WTC11 (cell line): ENCODE results near the gene PPHLN1. TPM values are rescaled to one million over a fixed set of nuclear protein-coding genes. Genes with fewer than 3 reads are reported as not detected.
A peak's percentile ranks its signal among the peaks of the same experiment; 100 is the strongest.
"Not testable (repeated sequence)": the region's sequence is repeated elsewhere in the genome, so short reads cannot be mapped to it uniquely, and the experiment has no call there.

ENCODE experiments used
- ATAC-seq: fragments of 200-7000 bp; cut with Tn5 transposase; 2 replicates; pipeline ENCODE4 v1.10.0; 2021; ENCODE audit warnings: mild to moderate bottlenecking, moderate library complexity
- CTCF ChIA-PET: fragments of 300-600 bp; sonication (Branson Sonifier 250); formaldehyde crosslinking; loops from one replicate; lab custom pipeline; 2021; ENCODE audit warnings: antibody characterized with exemption; lab: Charles Lee
- POLR2A ChIA-PET: fragments of 350-600 bp; sonication (Branson Sonifier 250); formaldehyde crosslinking; loops from one replicate; lab custom pipeline; 2021; ENCODE audit warnings: antibody characterized with exemption; lab: Charles Lee
- DNase-seq: peaks from one replicate; pipeline ENCODE4 v3.0.0; 2021; ENCODE audit warnings: low spot score
- H3K27ac Mint-ChIP-seq: 2 replicates; pipeline ENCODE4 v1.8.0; 2021; ENCODE audit warnings: mixed read lengths
- H3K27me3 Mint-ChIP-seq: 2 replicates; pipeline ENCODE4 v1.8.0; 2021; ENCODE audit warnings: low read depth, mild to moderate bottlenecking, moderate library complexity, mixed read lengths
- H3K36me3 Mint-ChIP-seq: 2 replicates; pipeline ENCODE4 v1.8.0; 2021; ENCODE audit warnings: mixed read lengths
- H3K4me1 Mint-ChIP-seq: 2 replicates; pipeline ENCODE4 v1.8.0; 2022; ENCODE audit warnings: mixed read lengths
- H3K4me3 Mint-ChIP-seq: 2 replicates; pipeline ENCODE4 v1.8.0; 2021; ENCODE audit warnings: mild to moderate bottlenecking, moderate library complexity, mixed read lengths
- H3K9me3 Mint-ChIP-seq: 2 replicates; pipeline ENCODE4 v1.8.0; 2021; ENCODE audit warnings: mixed read lengths
- ATF2 ChIP-seq: sonication (generic); formaldehyde crosslinking; IDR thresholded peaks from 2 replicates; pipeline ENCODE4 v1.8.1; 2022; ENCODE audit warnings: low read depth, missing genetic modification reagents, borderline replicate concordance
- CREB1 ChIP-seq: sonication (generic); formaldehyde crosslinking; IDR thresholded peaks from 2 replicates; pipeline ENCODE4 v1.8.0; 2023; ENCODE audit warnings: mild to moderate bottlenecking, missing genetic modification reagents
- E2F1 ChIP-seq: sonication (generic); formaldehyde crosslinking; IDR thresholded peaks from 2 replicates; pipeline ENCODE4 v1.8.0; 2022; ENCODE audit warnings: mild to moderate bottlenecking, missing genetic modification reagents
- ELF4 ChIP-seq: sonication (generic); formaldehyde crosslinking; IDR thresholded peaks from 2 replicates; pipeline ENCODE4 v1.8.1; 2022; ENCODE audit warnings: low read depth, mild to moderate bottlenecking, moderate library complexity, missing genetic modification reagents
- FOXJ3 ChIP-seq: sonication (generic); formaldehyde crosslinking; IDR thresholded peaks from 2 replicates; pipeline ENCODE4 v1.9.0; 2021; ENCODE audit warnings: missing genetic modification reagents, mild to moderate bottlenecking, borderline replicate concordance
- FOXP1 ChIP-seq: sonication (generic); formaldehyde crosslinking; IDR thresholded peaks from 2 replicates; pipeline ENCODE4 v1.8.0; 2022; ENCODE audit warnings: missing genetic modification reagents, mild to moderate bottlenecking, moderate library complexity, borderline replicate concordance
- GABPB1 ChIP-seq: sonication (generic); formaldehyde crosslinking; IDR thresholded peaks from 2 replicates; pipeline ENCODE4 v1.8.1; 2023; ENCODE audit warnings: mild to moderate bottlenecking, missing genetic modification reagents
- JAZF1 ChIP-seq: fragments of 250-450 bp; sonication (Bioruptor Pico); IDR thresholded peaks from 2 replicates; pipeline ENCODE4 v1.9.0; 2021; ENCODE audit warnings: moderate library complexity, mild to moderate bottlenecking, inconsistent platforms
- MAX ChIP-seq: sonication (generic); formaldehyde crosslinking; IDR thresholded peaks from 2 replicates; pipeline ENCODE4 v1.8.0; 2022; ENCODE audit warnings: mild to moderate bottlenecking, missing genetic modification reagents
- MXD4 ChIP-seq: fragments of 250-450 bp; sonication (Bioruptor Pico); IDR thresholded peaks from 2 replicates; pipeline ENCODE4 v1.8.0; 2021; ENCODE audit warnings: mild to moderate bottlenecking, moderate library complexity, borderline replicate concordance
- NFYB ChIP-seq: sonication (generic); formaldehyde crosslinking; conservative IDR thresholded peaks from 2 replicates; pipeline ENCODE4 v1.8.0; 2022; ENCODE audit warnings: low read depth, missing genetic modification reagents
- NR1H2 ChIP-seq: sonication (generic); formaldehyde crosslinking; IDR thresholded peaks from 2 replicates; pipeline ENCODE4 v1.9.0; 2021; ENCODE audit warnings: mild to moderate bottlenecking, moderate library complexity, missing genetic modification reagents
- RELA ChIP-seq: sonication (generic); formaldehyde crosslinking; IDR thresholded peaks from 2 replicates; pipeline ENCODE4 v1.8.1; 2022; ENCODE audit warnings: missing genetic modification reagents, mild to moderate bottlenecking, borderline replicate concordance
- SMAD3 ChIP-seq: sonication (generic); formaldehyde crosslinking; IDR thresholded peaks from 2 replicates; pipeline ENCODE4 v1.8.0; 2022; ENCODE audit warnings: missing genetic modification reagents, mild to moderate bottlenecking, borderline replicate concordance
- TEAD4 ChIP-seq: sonication (generic); formaldehyde crosslinking; IDR thresholded peaks from 2 replicates; pipeline ENCODE4 v1.8.0; 2022; ENCODE audit warnings: mild to moderate bottlenecking, missing genetic modification reagents
- TP53 ChIP-seq: sonication (generic); formaldehyde crosslinking; IDR thresholded peaks from 2 replicates; pipeline ENCODE4 v1.8.1; 2023; ENCODE audit warnings: mild to moderate bottlenecking, missing genetic modification reagents
- USF2 ChIP-seq: sonication (generic); formaldehyde crosslinking; IDR thresholded peaks from 2 replicates; pipeline ENCODE4 v1.8.1; 2023; ENCODE audit warnings: mild to moderate bottlenecking, missing genetic modification reagents, moderate library complexity
- ZBTB21 ChIP-seq: sonication (generic); formaldehyde crosslinking; IDR thresholded peaks from 2 replicates; pipeline ENCODE4 v1.8.1; 2023; ENCODE audit warnings: mild to moderate bottlenecking, missing genetic modification reagents, borderline replicate concordance
- ZNF121 ChIP-seq: sonication (generic); formaldehyde crosslinking; IDR thresholded peaks from 2 replicates; pipeline ENCODE4 v1.8.0; 2023; ENCODE audit warnings: missing genetic modification reagents
- ZNF396 ChIP-seq: fragments of 250-450 bp; sonication (Bioruptor Pico); IDR thresholded peaks from 2 replicates; pipeline ENCODE4 v1.8.0; 2021; ENCODE audit warnings: mild to moderate bottlenecking, moderate library complexity, borderline replicate concordance
- ZNF416 ChIP-seq: fragments of 250-450 bp; sonication (Bioruptor Pico); IDR thresholded peaks from 2 replicates; pipeline ENCODE4 v1.9.0; 2021; ENCODE audit warnings: mild to moderate bottlenecking, inconsistent platforms
- ZNF425 ChIP-seq: fragments of 250-450 bp; sonication (Bioruptor Pico); conservative IDR thresholded peaks from 2 replicates; pipeline ENCODE4 v1.9.0; 2021; ENCODE audit warnings: mild to moderate bottlenecking
- ZNF671 ChIP-seq: fragments of 250-450 bp; sonication (Bioruptor Pico); IDR thresholded peaks from 2 replicates; pipeline ENCODE4 v1.8.0; 2021; ENCODE audit warnings: mild to moderate bottlenecking
- total RNA-seq: library from RNA; stranded (reverse); gene quantifications from 3 replicates; pipeline ENCODE4 v1.2.3, GENCODE V29; 2021

Gene PPHLN1
- total RNA-seq, 1 experiment from 2014 or later = 61.1 TPM

GRCh38 chr12:42386308-42386707 is 60.3 kb downstream of the PPHLN1 start (continued):
- TF ChIP-seq RELA (no peak), FOXP1 (no peak), ELF4 (CRISPR knock-in tag) (no peak), ZNF121 (CRISPR knock-in tag) (no peak), ZNF671 (no peak), NR1H2 (no peak)

- CTCF ChIA-PET, H3K4me3 Mint-ChIP-seq, H3K9me3 Mint-ChIP-seq, H3K27me3 Mint-ChIP-seq, ATAC-seq, DNase-seq, H3K4me1 Mint-ChIP-seq, POLR2A ChIA-PET: not testable (repeated sequence)
- Mint-ChIP-seq H3K27ac (peak overlapping the region; percentile 34; the same call in 1 of the 2 replicates), H3K36me3 (peaks cover 30% of the 10 kb centered on the region)
These were observed 62.1 kb downstream of the PPHLN1 start for GRCh38 chr12:42388086-42388485.

GRCh38 chr12:42394429-42394828 is 68.5 kb downstream of the PPHLN1 start:
- Mint-ChIP-seq H3K36me3 (peaks cover 17% of the 10 kb centered on the region), H3K4me3 (no peak overlapping the region), H3K9me3 (no peaks in the 10 kb centered on the region), H3K27me3 (no peaks in the 10 kb centered on the region), H3K27ac (no peak overlapping the region), H3K4me1 (no peaks in the 10 kb centered on the region)
- ChIA-PET CTCF (no interaction called here), POLR2A (no interaction called here)
- no peak for ATAC-seq
- TF ChIP-seq E2F1 (CRISPR knock-in tag) (no peak), MAX (CRISPR knock-in tag) (no peak), MXD4 (no peak)
- TF ChIP-seq, all 79 proteins: peak for 0
- DNase-seq = no peak

GRCh38 chr12:42396473-42397259 is 70.7 kb downstream of the PPHLN1 start:
- Mint-ChIP-seq H3K27me3 (no peaks in the 10 kb centered on the region), H3K4me1 (no peaks in the 10 kb centered on the region), H3K4me3 (no peak overlapping the region), H3K36me3 (peaks cover 22% of the 10 kb centered on the region), H3K27ac (no peak overlapping the region), H3K9me3 (no peaks in the 10 kb centered on the region)
- ChIA-PET POLR2A (interaction anchor here (0.7 kb wide), 1 partner anchor 36 kb away, joined by 7 read pairs; no protein-coding TSS in a partner anchor), CTCF (interaction anchor here (0.9 kb wide), 1 partner anchor 24 kb away, joined by 5 read pairs; no protein-coding TSS in a partner anchor)
- no peak for TF ChIP-seq ZNF425 (CRISPR knock-in tag)
- no peak for TF ChIP-seq GABPB1 (CRISPR knock-in tag)
- no peak for TF ChIP-seq NFYB (CRISPR knock-in tag)
- TF ChIP-seq ZNF396 (CRISPR knock-in tag) = no peak
- no peak for TF ChIP-seq FOXP1
- TF ChIP-seq TP53 (CRISPR knock-in tag) = no peak
- TF ChIP-seq JAZF1 (CRISPR knock-in tag) = no peak
- TF ChIP-seq MXD4 = no peak
- TF ChIP-seq TEAD4 = no peak
- TF ChIP-seq ZNF416 (CRISPR knock-in tag) = no peak
- no peak for TF ChIP-seq ZBTB21 (CRISPR knock-in tag)
- TF ChIP-seq SMAD3 = no peak
- TF ChIP-seq ZNF121 (CRISPR knock-in tag) = no peak
- TF ChIP-seq CREB1 (CRISPR knock-in tag) = no peak
- TF ChIP-seq FOXJ3 (CRISPR knock-in tag) = no peak
- no peak for TF ChIP-seq ATF2 (CRISPR knock-in tag)
- TF ChIP-seq USF2 (CRISPR knock-in tag) = no peak
- no peak for DNase-seq
- no peak for ATAC-seq
